Right atrium auricular region (tissue), 2 donors: ENCODE data around the gene PAQR6. TPM values are rescaled to one million over a fixed set of nuclear protein-coding genes. Genes with fewer than 3 reads are reported as not detected.
A peak's percentile ranks its signal among the peaks of the same experiment; 100 is the strongest.

Experiments
- DNase-seq: peaks from one replicate; pipeline ENCODE4 v3.0.0-alpha.2; 2019; ENCODE audit warnings: low spot score
- H3K27ac ChIP-seq, 2 donors: fragments of 200-600 bp; sonication (generic); 1 replicate in 1 of 2; 2 replicates in 1 of 2; pipeline ENCODE4 v1.5.1; 2016 to 2019
- H3K27me3 ChIP-seq, 2 donors: fragments of 200-600 bp; sonication (generic); one replicate each; pipeline versions ENCODE4 v1.5.1 to v1.6.0; 2017 to 2019
- H3K36me3 ChIP-seq: fragments of 200-600 bp; sonication (generic); one replicate; pipeline ENCODE4 v1.5.1; 2016
- H3K4me1 ChIP-seq, 2 donors: fragments of 200-600 bp; sonication (generic); one replicate each; pipeline versions ENCODE4 v1.5.1 to v1.6.0; 2017 to 2019
- H3K4me3 ChIP-seq, 2 donors: fragments of 200-600 bp; sonication (generic); 1 replicate in 1 of 2; 2 replicates in 1 of 2; pipeline ENCODE4 v1.5.1; 2017 to 2019; ENCODE audit warnings: mild to moderate bottlenecking in 1 of 2, moderate library complexity in 1 of 2
- H3K9me3 ChIP-seq, 2 donors: fragments of 200-600 bp; sonication (generic); one replicate each; pipeline ENCODE4 v1.5.1; 2019
- total RNA-seq, 2 donors: library from RNA; depleted of rRNA; stranded (reverse); fragments of >200 nt; gene quantifications; one replicate each; pipeline ENCODE4 v1.1.0, GENCODE V29; 2016
- TF ChIP-seq, protein P1 (sequence below), 2 donors: fragments of 200-600 bp; sonication (generic); IDR thresholded peaks; one replicate each; pipeline ENCODE4 v1.5.1; 2019; ENCODE audit warnings: antibody characterized with exemption in 2 of 2

Gene PAQR6
- not detected for total RNA-seq

DNA sequence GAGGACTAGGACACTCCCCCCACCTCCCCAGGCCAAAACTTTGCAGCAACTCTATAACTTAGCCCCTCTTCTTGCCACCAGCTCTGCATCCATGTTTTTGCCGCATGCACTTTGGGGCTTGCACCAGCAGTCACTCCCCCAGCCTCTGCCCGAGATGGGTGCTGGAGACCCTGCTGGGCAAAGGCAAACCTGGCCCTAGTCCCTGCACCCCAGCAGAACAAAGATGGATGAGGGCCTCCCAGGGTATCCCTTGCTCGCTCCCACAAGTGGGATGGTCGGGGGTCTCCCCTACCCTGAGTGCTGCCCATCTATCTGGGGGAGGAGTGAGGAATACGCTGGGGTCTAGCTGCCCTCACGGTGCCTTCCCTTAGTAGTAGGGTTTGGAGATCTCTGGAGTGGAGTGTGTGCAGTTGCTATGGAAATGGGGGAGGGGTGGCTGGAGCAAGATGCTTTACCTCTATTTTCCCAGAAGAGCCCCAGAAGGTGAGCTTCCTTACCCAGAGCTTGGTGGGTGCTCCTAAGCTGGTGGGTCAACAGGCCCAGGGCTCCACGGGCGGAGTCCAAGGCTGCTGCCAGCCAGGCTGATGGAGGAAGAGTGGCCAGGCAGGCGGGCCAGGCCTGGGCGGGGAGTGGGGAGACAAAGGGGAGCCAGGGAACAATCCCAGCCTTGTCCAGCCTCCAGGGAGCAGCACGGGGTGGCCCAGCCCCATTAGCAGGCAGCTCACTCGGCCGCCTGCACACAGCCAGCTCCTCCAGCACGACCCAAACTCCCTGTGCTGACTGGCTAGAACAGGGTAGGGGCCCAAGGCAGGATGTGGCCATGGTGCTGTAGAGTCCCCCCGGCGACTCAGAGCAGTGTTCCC, at the start of gene PAQR6:
Gene PAQR6, minus strand, starts transcription at position 597 of the 863 bp plus-strand sequence. CDS start 1,325 bp downstream, outside the sequence.
- DNase-seq: no peak
- no peak within 1 kb of the TSS for H3K27ac ChIP-seq
- no peaks in the 10 kb centered on the region for H3K27me3 ChIP-seq
- TF ChIP-seq, protein P1, sequence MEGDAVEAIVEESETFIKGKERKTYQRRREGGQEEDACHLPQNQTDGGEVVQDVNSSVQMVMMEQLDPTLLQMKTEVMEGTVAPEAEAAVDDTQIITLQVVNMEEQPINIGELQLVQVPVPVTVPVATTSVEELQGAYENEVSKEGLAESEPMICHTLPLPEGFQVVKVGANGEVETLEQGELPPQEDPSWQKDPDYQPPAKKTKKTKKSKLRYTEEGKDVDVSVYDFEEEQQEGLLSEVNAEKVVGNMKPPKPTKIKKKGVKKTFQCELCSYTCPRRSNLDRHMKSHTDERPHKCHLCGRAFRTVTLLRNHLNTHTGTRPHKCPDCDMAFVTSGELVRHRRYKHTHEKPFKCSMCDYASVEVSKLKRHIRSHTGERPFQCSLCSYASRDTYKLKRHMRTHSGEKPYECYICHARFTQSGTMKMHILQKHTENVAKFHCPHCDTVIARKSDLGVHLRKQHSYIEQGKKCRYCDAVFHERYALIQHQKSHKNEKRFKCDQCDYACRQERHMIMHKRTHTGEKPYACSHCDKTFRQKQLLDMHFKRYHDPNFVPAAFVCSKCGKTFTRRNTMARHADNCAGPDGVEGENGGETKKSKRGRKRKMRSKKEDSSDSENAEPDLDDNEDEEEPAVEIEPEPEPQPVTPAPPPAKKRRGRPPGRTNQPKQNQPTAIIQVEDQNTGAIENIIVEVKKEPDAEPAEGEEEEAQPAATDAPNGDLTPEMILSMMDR (IDR thresholded peaks at IDR 0.05): no peak
- peaks cover 36% of the 10 kb centered on the region for H3K36me3 ChIP-seq
- no peaks in the 10 kb centered on the region for H3K9me3 ChIP-seq
- peaks cover 0 to 49% of the 10 kb centered on the region in 2 donors for H3K4me1 ChIP-seq
- H3K4me3 ChIP-seq: no peak within 1 kb of the TSS

- Histone ChIP-seq H3K4me3 (peak within 1 kb of the TSS; percentile 64 to 79), H3K9me3 (no peaks in the 10 kb centered on the region), H3K27ac (peak within 1 kb of the TSS; percentile 46 to 74), H3K36me3 (no peaks in the 10 kb centered on the region), H3K27me3 (no peaks in the 10 kb centered on the region), H3K4me1 (peaks cover 0 to 19% of the 10 kb centered on the region in 2 donors)
- peak; percentile 79 for DNase-seq
- TF ChIP-seq, protein P1 (IDR thresholded peaks at IDR 0.05): no peak
These were observed 47.6 kb upstream of the PAQR6 start, which contains the start of gene GLMP for GRCh38 chr1:156295391-156295947. TSS of gene GLMP (minus strand) at chr1:156295679. CDS start at chr1:156295645, 34 bp downstream.

- Histone ChIP-seq H3K4me1 (peaks cover 0 to 19% of the 10 kb centered on the region in 2 donors), H3K27me3 (no peaks in the 10 kb centered on the region), H3K4me3 (no peak overlapping the region), H3K27ac (no peak overlapping the region), H3K9me3 (no peaks in the 10 kb centered on the region), H3K36me3 (no peaks in the 10 kb centered on the region)
- TF ChIP-seq, protein P1 (IDR thresholded peaks at IDR 0.05): no peak
- no peak for DNase-seq
These were observed 46.0 kb upstream of the PAQR6 start for GRCh38 chr1:156293895-156294294.

DNA sequence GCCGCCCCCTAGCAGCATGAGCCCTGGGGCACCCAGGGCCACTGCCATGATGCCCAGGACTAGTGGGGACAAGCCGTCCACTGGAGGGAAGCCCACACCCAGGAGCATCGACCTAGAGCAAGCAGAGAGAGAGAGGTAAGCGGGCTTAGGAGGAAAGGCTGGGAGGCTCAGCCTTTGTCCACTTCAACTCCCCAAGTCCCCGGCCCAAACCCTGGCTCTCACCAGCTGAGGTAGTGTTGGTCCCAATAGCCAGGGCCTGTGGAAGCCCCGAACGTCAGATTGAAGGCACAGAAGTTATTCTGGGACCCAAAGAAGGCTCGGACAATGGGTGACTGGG, 45.2 kb upstream of the PAQR6 start:
- Histone ChIP-seq H3K27ac (no peak overlapping the region), H3K4me3 (no peak overlapping the region), H3K9me3 (no peaks in the 10 kb centered on the region), H3K36me3 (no peaks in the 10 kb centered on the region), H3K27me3 (no peaks in the 10 kb centered on the region), H3K4me1 (peaks cover 0 to 19% of the 10 kb centered on the region in 2 donors)
- no peak for DNase-seq
- TF ChIP-seq, protein P1 (IDR thresholded peaks at IDR 0.05): no peak

GRCh38 chr1:156291226-156292061, 43.6 kb upstream of the PAQR6 start:
- Histone ChIP-seq H3K27ac (peak overlapping the region; percentile 80 to 83), H3K36me3 (no peaks in the 10 kb centered on the region), H3K27me3 (no peaks in the 10 kb centered on the region), H3K4me3 (peak overlapping the region; percentile 35 to 46), H3K9me3 (no peaks in the 10 kb centered on the region), H3K4me1 (peaks cover 0 to 19% of the 10 kb centered on the region in 2 donors)
- peak; percentile 95 for DNase-seq
- TF ChIP-seq, protein P1 (IDR thresholded peaks at IDR 0.05): no peak
